HG03354 (cell line): ENCODE results near the gene THEM4.

Experiments
- ATAC-seq: cut with Tn5 transposase; IDR thresholded peaks from one replicate; pipeline ENCODE4 v1.9.1; 2021; ENCODE audit warnings: mild to moderate bottlenecking; ENCODE audit not compliant: unreplicated experiment, poor library complexity, severe bottlenecking

The THEM4 gene

DNA sequence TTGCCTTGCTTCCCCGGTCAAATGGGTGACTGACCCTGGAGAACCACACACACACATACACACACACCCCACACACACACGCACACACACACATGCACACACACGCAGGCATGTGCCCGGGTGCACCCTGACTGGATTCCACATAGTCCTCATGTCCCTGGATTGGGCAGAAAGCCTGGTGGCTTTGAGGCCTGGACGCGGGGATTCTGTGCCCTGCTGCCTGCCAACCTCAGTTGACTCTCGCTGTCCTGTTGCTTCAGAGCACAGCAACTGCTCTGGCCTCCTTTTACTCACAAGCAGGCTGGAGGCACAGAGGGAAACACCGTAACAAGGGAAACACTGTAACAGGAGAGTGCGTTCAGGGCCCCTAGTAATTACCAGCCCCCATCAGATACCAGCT, 84.1 kb downstream of the THEM4 start:
- ATAC-seq = no peak
